Retinal pigment epithelial cell (primary cell): Measurements from ENCODE around the gene MED12.

Source experiments
- DNase-seq: peaks from one replicate; pipeline ENCODE4 v3.0.0-alpha.2; 2010; ENCODE audit warnings: low read depth
- H3K4me3 ChIP-seq: 2 replicates; pipeline ENCODE4 v1.5.1; 2011; ENCODE audit warnings: mild to moderate bottlenecking, low read length, control low read depth, moderate library complexity
- CTCF ChIP-seq: conservative IDR thresholded peaks from 2 replicates; pipeline ENCODE4 v1.5.1; 2011; ENCODE audit warnings: low read depth, low read length, control low read depth, inconsistent platforms

Gene MED12

GRCh38 chrX:71181558-71181909, 63.1 kb downstream of the MED12 start:
- DNase-seq = no peak
- H3K4me3 ChIP-seq = peak overlapping the region; percentile 54
- no peak for TF ChIP-seq CTCF

- TF ChIP-seq CTCF = no peak
Observed at GRCh38 chrX:71181910-71182799, 63.8 kb downstream of the MED12 start.

GRCh38 chrX:71182871-71183270, 64.5 kb downstream of the MED12 start:
- no peak overlapping the region for H3K4me3 ChIP-seq
- no peak for TF ChIP-seq CTCF
- no peak for DNase-seq

More at GRCh38 chrX:71181910-71182799, 63.8 kb downstream of the MED12 start:
- peak overlapping the region; percentile 54 for H3K4me3 ChIP-seq
- DNase-seq = peak; percentile 91

- no peak for TF ChIP-seq CTCF
- DNase-seq = no peak
- no peak overlapping the region for H3K4me3 ChIP-seq
Observed at GRCh38 chrX:71183341-71183740, 64.9 kb downstream of the MED12 start.

GRCh38 chrX:71184092-71184491, 65.7 kb downstream of the MED12 start:
- TF ChIP-seq CTCF = no peak
- no peak for DNase-seq
- no peak overlapping the region for H3K4me3 ChIP-seq

GRCh38 chrX:71184803-71185495, 66.6 kb downstream of the MED12 start:
- no peak overlapping the region for H3K4me3 ChIP-seq
- TF ChIP-seq CTCF = no peak
- no peak for DNase-seq

- no peak for TF ChIP-seq CTCF
- no peak for DNase-seq
- no peak overlapping the region for H3K4me3 ChIP-seq
Observed at GRCh38 chrX:71191248-71191647, 72.9 kb downstream of the MED12 start.
